ENCODE data around the gene R3HDM4.

DNA sequence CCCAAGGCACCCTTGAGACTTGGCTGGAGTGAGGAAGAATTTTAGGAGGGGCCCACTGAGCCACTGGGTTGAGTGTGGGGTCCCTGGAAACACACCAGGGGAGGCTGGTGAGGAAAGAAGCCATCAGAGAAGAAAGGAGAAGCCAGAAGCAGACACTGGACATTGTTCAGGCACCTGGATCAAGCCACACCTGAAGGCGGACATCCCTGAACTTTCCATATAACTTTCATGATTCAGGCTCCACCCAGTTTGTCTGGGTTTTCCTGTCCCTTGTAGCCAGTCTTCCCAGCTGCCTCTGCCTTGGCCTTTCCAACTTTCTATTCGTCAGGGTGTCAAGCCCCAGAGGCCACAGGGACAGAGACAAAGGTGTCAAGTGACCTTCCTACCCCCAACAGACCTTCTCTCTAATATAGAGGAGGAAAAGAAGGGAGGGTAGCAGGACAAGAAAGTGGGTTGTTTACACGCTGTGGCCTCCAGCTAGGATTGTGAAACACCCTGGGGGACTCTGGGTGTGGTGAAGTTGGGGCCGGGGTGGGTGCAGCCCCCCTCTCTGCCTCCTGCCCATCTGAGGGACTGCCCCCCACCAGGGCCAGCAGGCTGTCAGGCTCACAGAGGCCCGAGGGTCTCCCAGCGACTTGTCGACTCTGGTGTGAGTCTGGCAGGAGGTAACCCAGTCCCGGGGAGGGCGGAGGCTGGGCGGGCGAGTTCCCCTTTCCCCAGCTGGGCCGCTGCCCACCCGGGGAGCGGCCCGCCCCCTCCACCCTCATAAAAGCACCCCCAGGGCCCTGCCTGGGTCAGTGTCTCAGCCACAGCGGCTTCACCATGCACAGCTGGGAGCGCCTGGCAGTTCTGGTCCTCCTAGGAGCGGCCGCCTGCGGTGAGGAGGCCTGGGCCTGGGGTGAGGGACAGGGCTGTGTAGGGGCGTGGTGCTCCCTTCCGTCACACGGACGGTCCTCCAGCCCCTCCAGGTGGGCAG lies 53.9 kb downstream of the R3HDM4 start, which contains the start of gene CFD:
- TF ChIP-seq POLR2AphosphoS5 (IDR thresholded peaks at IDR 0.05) (peak; percentile 37), CTCF (IDR thresholded peaks at IDR 0.05) (no peak), POLR2A (IDR thresholded peaks at IDR 0.05) (peak; percentile 79 to 87)

All from gastroesophageal sphincter (tissue), 3 donors.